ENCODE data around the gene TSSK2.

DNA sequence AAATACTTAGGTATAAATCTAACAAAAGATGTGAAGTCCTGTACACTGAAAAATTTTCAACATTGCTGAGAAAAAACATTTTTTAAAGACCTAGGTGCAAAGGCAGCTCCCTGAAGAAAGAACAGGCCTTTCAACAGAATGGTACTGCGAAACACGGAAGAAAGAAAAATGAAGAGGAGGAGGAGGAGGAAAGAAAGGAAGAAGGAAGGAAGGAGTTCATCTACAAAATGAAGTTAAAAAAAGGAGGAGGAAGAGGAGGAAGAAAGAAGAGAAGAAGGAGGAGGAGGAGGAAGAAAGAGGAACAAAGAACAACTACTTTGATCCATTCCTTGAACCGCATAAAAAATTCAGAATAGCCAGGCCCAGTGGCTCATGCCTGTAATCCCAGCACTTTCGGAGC is 38.4 kb upstream of the TSSK2 start:
- TF ChIP-seq, protein P1, sequence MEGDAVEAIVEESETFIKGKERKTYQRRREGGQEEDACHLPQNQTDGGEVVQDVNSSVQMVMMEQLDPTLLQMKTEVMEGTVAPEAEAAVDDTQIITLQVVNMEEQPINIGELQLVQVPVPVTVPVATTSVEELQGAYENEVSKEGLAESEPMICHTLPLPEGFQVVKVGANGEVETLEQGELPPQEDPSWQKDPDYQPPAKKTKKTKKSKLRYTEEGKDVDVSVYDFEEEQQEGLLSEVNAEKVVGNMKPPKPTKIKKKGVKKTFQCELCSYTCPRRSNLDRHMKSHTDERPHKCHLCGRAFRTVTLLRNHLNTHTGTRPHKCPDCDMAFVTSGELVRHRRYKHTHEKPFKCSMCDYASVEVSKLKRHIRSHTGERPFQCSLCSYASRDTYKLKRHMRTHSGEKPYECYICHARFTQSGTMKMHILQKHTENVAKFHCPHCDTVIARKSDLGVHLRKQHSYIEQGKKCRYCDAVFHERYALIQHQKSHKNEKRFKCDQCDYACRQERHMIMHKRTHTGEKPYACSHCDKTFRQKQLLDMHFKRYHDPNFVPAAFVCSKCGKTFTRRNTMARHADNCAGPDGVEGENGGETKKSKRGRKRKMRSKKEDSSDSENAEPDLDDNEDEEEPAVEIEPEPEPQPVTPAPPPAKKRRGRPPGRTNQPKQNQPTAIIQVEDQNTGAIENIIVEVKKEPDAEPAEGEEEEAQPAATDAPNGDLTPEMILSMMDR (IDR thresholded peaks at IDR 0.05; ENCODE audit: poor library complexity), result no peak
- TF ChIP-seq EZH2 (IDR thresholded peaks at IDR 0.05; ENCODE audit: borderline replicate concordance), result no peak
- no peak for TF ChIP-seq EZH2phosphoT487 (IDR thresholded peaks at IDR 0.05; ENCODE audit: low read depth, severe bottlenecking, unreplicated experiment)

Measured in hepatocyte (in vitro differentiated cells).